ENCODE measurements around the gene URM1.

The URM1 gene

DNA sequence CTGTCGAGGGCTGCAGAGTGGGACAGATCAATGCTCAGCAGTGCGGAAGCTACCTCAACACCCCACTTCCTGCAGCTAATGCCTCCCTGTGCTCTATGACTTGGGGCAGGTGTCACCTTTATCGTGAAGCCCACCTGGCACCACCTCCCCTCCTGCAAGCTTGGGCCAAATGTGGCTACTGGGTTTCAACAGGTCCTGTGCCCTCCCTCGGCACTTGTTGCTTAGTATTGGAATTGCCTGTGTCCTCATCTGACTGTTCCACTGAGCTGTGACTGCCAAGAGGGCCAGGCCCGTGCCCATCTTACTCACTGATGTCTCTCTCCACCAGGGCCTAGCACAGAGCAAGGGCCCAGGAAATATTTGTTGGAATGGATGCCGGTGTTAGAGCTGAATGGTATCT lies 21.4 kb upstream of the URM1 start:
- DNase-seq = no peak

DNA sequence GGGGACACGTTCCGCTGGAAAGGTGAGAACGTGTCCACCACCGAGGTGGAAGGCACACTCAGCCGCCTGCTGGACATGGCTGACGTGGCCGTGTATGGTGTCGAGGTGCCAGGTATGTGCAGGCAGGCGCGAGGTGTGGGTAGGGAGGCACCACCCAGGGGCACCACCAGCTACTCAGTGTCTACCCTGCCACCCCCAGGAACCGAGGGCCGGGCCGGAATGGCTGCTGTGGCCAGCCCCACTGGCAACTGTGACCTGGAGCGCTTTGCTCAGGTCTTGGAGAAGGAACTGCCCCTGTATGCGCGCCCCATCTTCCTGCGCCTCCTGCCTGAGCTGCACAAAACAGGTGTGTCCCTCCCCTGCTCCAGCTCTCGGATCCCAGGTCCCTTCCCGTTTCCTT lies 15.7 kb upstream of the URM1 start:
- no peak for DNase-seq

DNA sequence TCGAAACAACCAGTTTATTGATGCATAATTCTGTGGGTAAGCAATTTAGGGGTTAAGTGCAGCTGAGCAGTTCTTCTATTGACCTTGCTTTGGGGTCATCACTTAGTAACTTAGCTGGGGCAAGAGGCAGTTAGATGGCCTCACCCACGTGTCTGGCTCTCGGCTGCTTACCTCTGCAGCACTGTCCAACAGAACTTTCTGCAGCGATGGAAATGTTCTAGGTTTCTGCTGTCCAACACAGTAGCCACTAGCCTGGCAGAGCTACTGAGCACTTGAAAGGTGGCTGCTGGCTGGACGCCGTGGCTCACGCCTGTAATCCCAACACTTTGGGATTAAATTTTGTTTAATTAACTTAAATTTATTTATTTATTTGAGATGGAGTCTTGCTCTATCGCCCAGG lies 13.1 kb upstream of the URM1 start:
- DNase-seq = no peak

GRCh38 chr9:128358861-128359260 lies 12.3 kb upstream of the URM1 start:
- no peak for DNase-seq

GRCh38 chr9:128360826-128361225 lies 10.3 kb upstream of the URM1 start:
- DNase-seq = no peak

DNA sequence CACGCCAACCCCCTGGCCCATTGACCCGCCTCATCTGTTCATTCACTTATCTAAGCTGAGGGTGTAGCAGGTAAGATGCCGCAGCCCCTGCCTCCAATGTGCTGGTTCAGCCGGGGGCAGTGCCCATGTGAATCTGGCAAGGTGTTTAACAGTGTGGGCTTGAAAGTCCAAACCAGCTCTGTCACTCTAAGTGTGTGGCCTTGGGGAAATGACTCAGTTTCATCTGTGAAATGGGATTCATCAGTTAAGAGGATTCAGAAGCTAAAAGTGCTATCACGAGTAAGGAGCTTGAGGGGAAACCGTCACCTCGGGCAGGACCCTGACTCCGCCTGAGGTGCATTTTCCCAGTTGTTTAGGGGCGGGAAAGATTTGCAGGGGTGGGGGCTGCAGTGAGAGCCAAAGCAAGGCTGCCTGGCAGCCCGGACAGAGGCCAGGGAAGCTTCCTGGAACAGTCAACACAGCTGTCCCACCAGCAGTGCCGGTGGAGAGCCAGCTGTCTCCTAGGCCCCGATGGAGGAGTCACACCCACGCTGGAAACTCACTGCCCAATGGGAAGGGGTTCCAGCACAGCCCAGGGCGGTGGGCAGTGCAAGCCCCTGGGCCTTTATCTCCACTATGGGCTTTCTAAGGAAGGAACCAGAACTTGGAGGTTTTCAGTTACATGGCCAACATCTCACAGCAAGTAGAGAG lies 9.7 kb upstream of the URM1 start:
- DNase-seq = peak; percentile 6 to 7

GRCh38 chr9:128361986-128362646 lies 9.1 kb upstream of the URM1 start:
- peak; percentile 74 to 80 for DNase-seq

- no peak for DNase-seq
Observed at GRCh38 chr9:128362774-128363173, 8.4 kb upstream of the URM1 start.

- DNase-seq = no peak
Observed at GRCh38 chr9:128365525-128365924, 5.6 kb upstream of the URM1 start.

- DNase-seq = no peak
Observed at GRCh38 chr9:128369024-128369706, 2.0 kb upstream of the URM1 start.

DNA sequence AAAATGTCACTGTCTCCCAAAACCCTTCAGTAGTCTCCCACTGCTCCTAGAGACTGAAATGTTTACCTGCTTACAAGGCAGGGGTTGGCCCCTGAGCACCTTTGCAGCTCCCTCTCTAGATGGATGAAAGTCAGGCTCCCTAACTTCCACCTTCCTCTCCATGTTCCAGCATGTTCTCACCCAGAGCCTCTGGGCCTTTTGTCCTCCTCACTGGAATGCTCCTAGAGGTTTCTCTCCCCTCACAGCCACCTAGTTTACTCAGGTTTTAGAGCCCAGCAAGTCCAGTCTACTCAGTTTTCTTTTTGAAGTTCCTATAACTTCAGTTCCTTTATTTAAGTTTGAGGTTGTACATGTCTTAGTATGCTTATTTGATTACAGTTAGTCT lies 815 bp upstream of the URM1 start:
- DNase-seq = no peak

DNA sequence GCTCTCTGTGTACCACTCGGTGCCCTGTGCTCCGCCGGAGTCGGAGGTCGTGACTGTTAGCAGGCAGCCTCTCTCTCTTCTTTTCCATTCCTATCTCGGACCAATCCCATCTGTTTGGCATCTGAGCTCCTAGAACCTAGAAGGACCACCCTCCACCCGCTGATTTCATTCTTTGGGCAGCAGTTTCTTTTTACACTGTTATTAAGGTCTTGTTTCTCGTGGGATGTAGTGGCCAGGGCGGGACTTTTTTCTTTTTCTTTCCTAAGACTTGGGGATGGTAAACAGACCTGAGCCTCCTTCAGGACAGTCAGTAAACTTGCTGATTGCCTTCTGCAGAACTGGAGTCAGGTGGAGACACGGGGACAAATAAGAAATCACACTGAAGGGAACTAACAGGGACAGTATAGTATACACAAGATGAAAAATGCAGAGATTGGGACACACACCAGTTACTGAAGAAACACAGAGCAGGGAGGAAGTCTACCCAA lies 500 bp downstream of the URM1 start:
- DNase-seq = no peak

DNA sequence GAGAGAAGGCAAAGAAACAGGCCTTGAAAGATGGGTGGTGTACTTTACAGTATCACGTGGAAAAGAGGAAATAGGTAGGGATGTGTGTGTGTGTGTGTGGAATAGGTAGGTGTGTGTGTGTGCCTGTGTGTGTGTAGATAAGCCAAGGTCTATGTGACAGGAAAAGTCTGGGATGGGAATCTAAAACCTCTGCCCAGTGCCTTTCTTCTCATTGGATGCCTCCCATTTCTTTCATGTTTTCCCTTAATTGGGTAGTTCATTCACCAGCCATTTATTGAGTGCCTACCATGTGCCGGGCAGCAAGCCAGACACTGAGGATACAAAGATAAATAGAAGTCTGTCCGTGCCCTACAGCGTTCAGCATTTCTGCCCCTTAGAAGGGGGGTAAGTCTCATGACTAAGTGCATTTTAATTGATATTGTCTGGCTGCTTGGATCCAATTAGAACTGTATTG lies 1.0 kb downstream of the URM1 start:
- DNase-seq = no peak

GRCh38 chr9:128372784-128373183 lies 1.6 kb downstream of the URM1 start:
- no peak for DNase-seq

DNA sequence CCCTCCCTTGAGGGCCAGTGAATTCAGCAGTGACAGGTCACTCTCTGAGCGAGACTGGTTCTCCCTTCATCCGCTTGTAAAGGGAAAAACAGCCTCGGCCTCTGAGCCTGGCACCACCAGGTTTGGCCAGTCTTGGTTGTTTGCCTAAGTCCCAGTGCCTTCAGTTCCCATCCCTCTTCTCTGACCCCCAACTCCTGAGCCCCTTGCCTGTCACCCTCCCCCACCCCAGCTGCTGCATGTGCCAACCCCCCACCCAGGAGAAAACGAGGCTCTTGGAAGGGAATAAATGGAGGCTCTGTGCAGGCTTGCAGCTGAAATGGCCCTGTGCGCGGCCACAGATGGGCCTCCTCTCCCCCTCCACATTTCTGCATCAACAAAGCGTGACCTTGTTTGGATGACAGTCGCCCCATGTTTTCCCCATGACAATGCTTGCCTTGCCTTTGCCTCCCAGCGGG lies 3.1 kb downstream of the URM1 start:
- DNase-seq = no peak

GRCh38 chr9:128375865-128376264 lies 4.7 kb downstream of the URM1 start:
- no peak for DNase-seq

DNA sequence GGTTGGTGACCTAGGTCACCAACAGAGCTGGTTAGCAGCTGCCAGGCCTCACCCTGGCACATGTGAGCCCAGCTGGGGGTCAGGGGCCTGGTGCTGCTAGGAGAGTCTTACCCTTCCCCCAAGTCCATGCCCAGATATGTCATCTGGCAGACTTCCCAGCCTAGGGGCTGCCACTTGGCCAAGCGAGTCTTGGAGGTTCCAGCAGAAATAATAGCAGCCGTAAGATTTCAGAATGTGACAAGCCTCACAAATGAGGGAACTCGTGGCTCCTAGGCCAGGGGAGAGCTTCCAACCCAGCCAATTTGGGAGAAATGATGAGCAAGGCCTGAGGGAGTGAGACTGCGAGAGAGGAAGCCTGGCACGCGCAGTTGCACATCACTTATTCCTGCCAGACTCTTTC lies 11.1 kb downstream of the URM1 start:
- no peak for DNase-seq

DNA sequence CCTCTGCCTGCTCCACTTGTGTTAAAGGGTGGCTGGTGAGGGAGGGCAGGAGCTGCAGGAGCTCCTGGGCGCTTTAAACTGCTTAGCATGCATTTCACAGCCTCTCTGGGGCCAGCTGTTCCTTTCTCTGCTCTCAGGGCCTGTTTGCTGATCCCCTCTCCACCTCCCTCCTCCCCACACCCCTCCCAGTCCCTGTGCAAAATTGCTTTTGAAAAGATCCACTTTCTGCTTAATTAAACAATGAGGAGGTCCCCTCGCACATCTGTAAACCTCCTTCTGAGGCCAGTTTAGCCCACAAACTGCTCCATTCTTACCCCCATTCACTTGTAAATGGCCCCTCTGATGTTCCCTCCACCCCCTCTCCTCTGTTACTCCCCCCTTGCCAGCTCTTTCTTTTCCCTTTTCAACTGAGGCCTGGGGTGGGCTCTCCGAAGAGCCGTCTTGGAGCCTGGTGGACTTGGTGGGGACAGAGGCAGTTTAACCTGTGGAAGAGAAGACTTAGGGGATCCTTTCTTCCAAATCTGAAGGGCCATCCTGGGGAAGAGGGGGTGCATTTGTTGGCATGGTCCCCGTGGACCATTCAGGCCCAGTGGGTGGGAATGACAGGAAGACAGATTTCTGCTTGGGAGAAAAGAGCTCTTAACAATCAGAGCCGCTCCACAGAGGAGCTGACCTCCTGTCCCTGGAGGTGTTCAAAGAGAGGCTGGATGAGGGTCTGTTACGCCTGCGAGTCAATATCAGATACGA lies 12.0 kb downstream of the URM1 start:
- DNase-seq = no peak

- DNase-seq = no peak
Observed at GRCh38 chr9:128383791-128384190, 12.6 kb downstream of the URM1 start.

DNA sequence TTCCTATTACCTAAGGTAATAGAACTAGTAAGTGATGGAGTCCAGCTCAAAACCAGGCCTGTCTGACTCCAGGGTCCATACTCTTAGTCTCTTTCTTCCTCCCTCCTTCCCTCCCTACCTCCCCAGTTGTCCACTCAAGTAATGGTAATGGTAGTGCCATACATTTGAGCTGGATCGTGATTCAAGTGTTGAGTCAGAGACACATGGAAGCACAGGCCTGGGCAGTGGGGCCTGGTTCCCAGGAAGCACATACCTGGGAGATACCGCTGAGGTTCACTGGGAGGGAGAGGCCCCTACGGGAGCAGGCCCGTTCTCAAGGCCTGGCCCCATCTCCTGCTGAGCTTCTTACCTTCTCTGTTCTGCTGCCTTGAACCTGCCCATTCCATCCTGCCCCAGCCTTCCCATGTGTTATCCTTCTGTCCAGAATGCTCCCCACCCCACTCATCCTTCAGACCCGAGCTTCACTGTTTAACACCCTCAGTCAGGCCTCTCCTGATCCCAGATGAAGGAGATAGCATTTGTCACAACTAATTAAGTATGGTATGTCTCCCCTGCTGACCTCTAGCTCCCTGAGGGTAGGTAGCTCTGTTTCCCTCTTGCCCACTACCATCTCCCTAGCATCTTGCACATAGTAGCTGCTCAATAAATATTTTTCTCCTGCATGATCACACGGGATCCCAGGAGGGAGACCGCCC lies 13.8 kb downstream of the URM1 start:
- DNase-seq = no peak

- no peak for DNase-seq
Observed at GRCh38 chr9:128385496-128386460, 14.6 kb downstream of the URM1 start.
